ENCODE data around the gene CACNA1G. TPM values are rescaled to one million over a fixed set of nuclear protein-coding genes. Genes with fewer than 3 reads are reported as not detected.

Gene CACNA1G
- total RNA-seq, 6 experiments from 2014 or later = not detected

GRCh38 chr17:50514936-50515702 lies 45.4 kb upstream of the CACNA1G start:
- Histone ChIP-seq H3K36me3 (no peaks in the 10 kb centered on the region), H3K4me1 (peaks cover 0 to 7% (median 0%) of the 10 kb centered on the region in 4 donors), H3K27me3 (no peaks in the 10 kb centered on the region), H3K9me3 (no peaks in the 10 kb centered on the region), H3K4me3 (no peak overlapping the region), H3K27ac (no peak overlapping the region)
- no peak for TF ChIP-seq CTCF (IDR thresholded peaks at IDR 0.05)
- TF ChIP-seq POLR2A (IDR thresholded peaks at IDR 0.05) = no peak
- peak; percentile 88 to 96 (median 92) for ATAC-seq
- 55% methylated on average over 6 of the region's 6 CpGs for WGBS (ENCODE audit: insufficient coverage, low coverage, low lambda C conversion rate, missing lambda C conversion rate)
- DNase-seq = peak; percentile 74 to 92 (median 84)
- intact Hi-C loops (cut with DNase I) = no loop called here

- TF ChIP-seq CTCF (IDR thresholded peaks at IDR 0.05) = no peak
- no peak for TF ChIP-seq POLR2A (IDR thresholded peaks at IDR 0.05)
- DNase-seq (no peak), ATAC-seq (no peak)
- H3K4me3 ChIP-seq = no peak overlapping the region
- peaks cover 0 to 7% (median 0%) of the 10 kb centered on the region in 4 donors for H3K4me1 ChIP-seq
- H3K27ac ChIP-seq = no peak overlapping the region
- 79% methylated on average over 4 of the region's 4 CpGs for WGBS (ENCODE audit: insufficient coverage, low coverage, low lambda C conversion rate, missing lambda C conversion rate)
- H3K9me3 ChIP-seq = no peaks in the 10 kb centered on the region
- intact Hi-C loops (cut with DNase I) = no loop called here
- H3K27me3 ChIP-seq = no peaks in the 10 kb centered on the region
- no peaks in the 10 kb centered on the region for H3K36me3 ChIP-seq
These were observed 43.5 kb upstream of the CACNA1G start for GRCh38 chr17:50517011-50517410.

- DNase-seq (no peak), ATAC-seq (no peak)
- Histone ChIP-seq H3K27ac (no peak overlapping the region), H3K27me3 (no peaks in the 10 kb centered on the region), H3K36me3 (no peaks in the 10 kb centered on the region), H3K4me3 (no peak overlapping the region), H3K4me1 (peaks cover 0 to 7% (median 0%) of the 10 kb centered on the region in 4 donors), H3K9me3 (no peaks in the 10 kb centered on the region)
- intact Hi-C loops (cut with DNase I) = no loop called here
- WGBS (ENCODE audit: insufficient coverage, low coverage, low lambda C conversion rate, missing lambda C conversion rate) = 84% methylated on average over 7 of the region's 8 CpGs
- no peak for TF ChIP-seq CTCF (IDR thresholded peaks at IDR 0.05)
- no peak for TF ChIP-seq POLR2A (IDR thresholded peaks at IDR 0.05)
These were observed 42.8 kb upstream of the CACNA1G start for GRCh38 chr17:50517504-50518383.

GRCh38 chr17:50518384-50519023 lies 42.0 kb upstream of the CACNA1G start:
- TF ChIP-seq CTCF (IDR thresholded peaks at IDR 0.05) (no peak), POLR2A (IDR thresholded peaks at IDR 0.05) (no peak)
- no peaks in the 10 kb centered on the region for H3K27me3 ChIP-seq
- H3K4me3 ChIP-seq = no peak overlapping the region
- intact Hi-C loops (cut with DNase I) = no loop called here
- H3K9me3 ChIP-seq = no peaks in the 10 kb centered on the region
- WGBS (ENCODE audit: insufficient coverage, low coverage, low lambda C conversion rate, missing lambda C conversion rate) = 83% methylated on average over 11 of the region's 13 CpGs
- H3K27ac ChIP-seq = no peak overlapping the region
- DNase-seq = no peak
- ATAC-seq = no peak
- peaks cover 0 to 7% (median 0%) of the 10 kb centered on the region in 4 donors for H3K4me1 ChIP-seq
- no peaks in the 10 kb centered on the region for H3K36me3 ChIP-seq

Data from right lobe of liver (tissue), 6 donors.